Uterus (tissue), 4 donors: ENCODE data around the gene PDZD4. TPM values are rescaled to one million over a fixed set of nuclear protein-coding genes. Genes with fewer than 3 reads are reported as not detected.

Experiments
- DNase-seq, 2 donors: peaks; one replicate each; pipeline ENCODE4 v3.0.0-alpha.2; 2019 to 2020
- H3K27ac ChIP-seq, 2 donors: fragments of 200-600 bp; sonication (generic); 1 replicate in 1 of 2; 2 replicates in 1 of 2; pipeline ENCODE4 v1.5.1; 2016 to 2018
- H3K27me3 ChIP-seq, 2 donors: fragments of 200-600 bp; sonication (generic); one replicate each; pipeline ENCODE4 v1.5.1; 2018 to 2019; ENCODE audit warnings: control low read depth in 1 of 2
- H3K36me3 ChIP-seq, 2 donors: fragments of 200-600 bp; sonication (generic); one replicate each; pipeline ENCODE4 v1.5.1; 2019; ENCODE audit warnings: control low read depth in 1 of 2
- H3K4me1 ChIP-seq, 2 donors: fragments of 200-600 bp; sonication (generic); one replicate each; pipeline ENCODE4 v1.5.1; 2018 to 2019; ENCODE audit warnings: control low read depth in 1 of 2
- H3K4me3 ChIP-seq, 2 donors: fragments of 200-600 bp; sonication (generic); 1 replicate in 1 of 2; 2 replicates in 1 of 2; pipeline ENCODE4 v1.5.1; 2018 to 2019; ENCODE audit warnings: mild to moderate bottlenecking in 1 of 2
- H3K9me3 ChIP-seq, 2 donors: fragments of 200-600 bp; sonication (generic); one replicate each; pipeline ENCODE4 v1.5.1; 2019; ENCODE audit warnings: control low read depth in 1 of 2
- POLR2A ChIP-seq, 2 donors: fragments of 450-650 bp; IDR thresholded peaks; one replicate each; pipeline ENCODE4 v1.6.1; 2016; ENCODE audit warnings: antibody characterized with exemption in 2 of 2, mild to moderate bottlenecking in 1 of 2, moderate library complexity in 1 of 2
- intact Hi-C: fragments of 100-400 bp; cut with DNase I; formaldehyde crosslinking; loops from one replicate; pipeline ENCODE4 v1.15.1; 2023; ENCODE audit warnings: low total_unique reads
- total RNA-seq, 4 donors: library from RNA; depleted of rRNA in 3 of 4; stranded (reverse); fragments of >200 nt in 3 of 4; gene quantifications; one replicate each; pipeline versions ENCODE4 v1.1.0 to v1.2.4, GENCODE V29; 2014 to 2023
- TF ChIP-seq, protein P1 (sequence below), 4 experiments: fragments of 200-600 bp in 2 of 4; fragments of 450-650 bp in 2 of 4; sonication (generic) in 2 of 4; IDR thresholded peaks; one replicate each; pipeline ENCODE4 v1.5.1; 2016 to 2019; ENCODE audit warnings: antibody characterized with exemption in 4 of 4, mild to moderate bottlenecking in 2 of 4, moderate library complexity in 1 of 4
- donor health status: DM: yes; HTN: yes; CAD: no.

The PDZD4 gene
- total RNA-seq, 4 donors from 2014 or later = 2.6 to 21.3 (median 16.8) TPM

DNA sequence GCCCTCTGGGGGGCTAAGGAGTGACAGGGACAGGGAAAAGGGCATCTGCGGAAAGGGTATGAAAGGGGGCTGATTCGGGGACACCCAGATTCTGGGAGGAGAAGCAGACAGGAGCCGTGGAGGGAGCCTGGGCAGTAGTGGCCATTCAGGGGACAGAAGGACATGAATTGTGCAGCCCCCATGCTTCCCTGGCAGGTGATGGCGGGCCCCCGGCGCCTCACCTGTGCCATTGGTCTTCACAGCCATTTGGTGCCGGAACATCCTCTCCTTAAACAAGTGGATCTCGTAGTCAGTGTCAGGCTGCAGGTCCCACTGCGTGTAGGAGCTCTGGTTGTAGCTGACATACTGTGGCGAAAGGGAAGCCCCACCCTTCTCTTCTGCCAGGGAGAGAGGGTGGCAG is 33.8 kb upstream of the PDZD4 start:
- Histone ChIP-seq H3K27ac (no peak overlapping the region), H3K4me3 (no peak overlapping the region), H3K36me3 (no peaks in the 10 kb centered on the region), H3K4me1 (no peaks in the 10 kb centered on the region), H3K9me3 (no peaks in the 10 kb centered on the region), H3K27me3 (no peaks in the 10 kb centered on the region)
- TF ChIP-seq POLR2A (IDR thresholded peaks at IDR 0.05) = no peak
- TF ChIP-seq, protein P1, sequence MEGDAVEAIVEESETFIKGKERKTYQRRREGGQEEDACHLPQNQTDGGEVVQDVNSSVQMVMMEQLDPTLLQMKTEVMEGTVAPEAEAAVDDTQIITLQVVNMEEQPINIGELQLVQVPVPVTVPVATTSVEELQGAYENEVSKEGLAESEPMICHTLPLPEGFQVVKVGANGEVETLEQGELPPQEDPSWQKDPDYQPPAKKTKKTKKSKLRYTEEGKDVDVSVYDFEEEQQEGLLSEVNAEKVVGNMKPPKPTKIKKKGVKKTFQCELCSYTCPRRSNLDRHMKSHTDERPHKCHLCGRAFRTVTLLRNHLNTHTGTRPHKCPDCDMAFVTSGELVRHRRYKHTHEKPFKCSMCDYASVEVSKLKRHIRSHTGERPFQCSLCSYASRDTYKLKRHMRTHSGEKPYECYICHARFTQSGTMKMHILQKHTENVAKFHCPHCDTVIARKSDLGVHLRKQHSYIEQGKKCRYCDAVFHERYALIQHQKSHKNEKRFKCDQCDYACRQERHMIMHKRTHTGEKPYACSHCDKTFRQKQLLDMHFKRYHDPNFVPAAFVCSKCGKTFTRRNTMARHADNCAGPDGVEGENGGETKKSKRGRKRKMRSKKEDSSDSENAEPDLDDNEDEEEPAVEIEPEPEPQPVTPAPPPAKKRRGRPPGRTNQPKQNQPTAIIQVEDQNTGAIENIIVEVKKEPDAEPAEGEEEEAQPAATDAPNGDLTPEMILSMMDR (IDR thresholded peaks at IDR 0.05) = no peak
- intact Hi-C loops = no loop called here
- no peak for DNase-seq

DNA sequence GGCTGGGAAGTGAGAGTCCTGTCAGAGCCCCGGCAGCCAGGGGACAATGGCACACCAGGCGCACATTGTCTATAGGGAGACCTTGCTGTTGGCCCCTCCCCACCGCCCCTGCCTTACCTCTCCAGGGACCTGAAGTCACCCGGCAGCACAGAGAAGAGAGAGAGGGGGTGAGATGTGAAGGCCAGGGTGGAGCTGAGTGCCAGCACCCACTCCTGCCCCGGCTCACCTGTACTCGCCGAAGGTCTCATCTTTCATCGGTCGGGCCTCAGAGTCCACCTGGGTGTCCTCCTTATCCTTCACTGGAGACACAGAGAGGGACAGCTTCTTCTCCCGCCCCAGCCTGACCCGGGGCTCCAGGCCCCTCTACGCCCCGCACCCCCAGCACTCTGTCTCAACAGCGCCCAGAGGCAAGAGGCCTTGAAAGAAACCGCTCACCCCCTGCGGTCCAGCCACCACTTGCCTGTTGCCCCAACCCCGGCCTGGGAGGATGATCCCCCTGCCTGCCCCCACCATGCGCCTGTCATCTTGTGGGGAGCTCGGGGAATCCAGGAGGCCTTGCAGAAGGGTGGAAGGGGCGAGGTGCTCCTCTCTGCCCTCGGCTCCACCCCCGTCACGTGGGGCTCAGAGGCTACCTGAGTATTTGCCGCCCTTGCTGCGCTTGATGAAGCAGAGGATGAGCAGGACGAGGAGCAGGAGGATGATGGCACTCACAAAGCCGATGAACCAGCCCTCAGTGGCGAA is 33.1 kb upstream of the PDZD4 start:
- TF ChIP-seq, protein P1 (IDR thresholded peaks at IDR 0.05) = no peak
- no peak for TF ChIP-seq POLR2A (IDR thresholded peaks at IDR 0.05)
- intact Hi-C loops = no loop called here
- no peaks in the 10 kb centered on the region for H3K9me3 ChIP-seq
- H3K4me1 ChIP-seq = no peaks in the 10 kb centered on the region
- H3K27me3 ChIP-seq = no peaks in the 10 kb centered on the region
- no peak overlapping the region for H3K4me3 ChIP-seq
- no peak for DNase-seq
- H3K36me3 ChIP-seq = no peaks in the 10 kb centered on the region
- H3K27ac ChIP-seq = no peak overlapping the region

DNA sequence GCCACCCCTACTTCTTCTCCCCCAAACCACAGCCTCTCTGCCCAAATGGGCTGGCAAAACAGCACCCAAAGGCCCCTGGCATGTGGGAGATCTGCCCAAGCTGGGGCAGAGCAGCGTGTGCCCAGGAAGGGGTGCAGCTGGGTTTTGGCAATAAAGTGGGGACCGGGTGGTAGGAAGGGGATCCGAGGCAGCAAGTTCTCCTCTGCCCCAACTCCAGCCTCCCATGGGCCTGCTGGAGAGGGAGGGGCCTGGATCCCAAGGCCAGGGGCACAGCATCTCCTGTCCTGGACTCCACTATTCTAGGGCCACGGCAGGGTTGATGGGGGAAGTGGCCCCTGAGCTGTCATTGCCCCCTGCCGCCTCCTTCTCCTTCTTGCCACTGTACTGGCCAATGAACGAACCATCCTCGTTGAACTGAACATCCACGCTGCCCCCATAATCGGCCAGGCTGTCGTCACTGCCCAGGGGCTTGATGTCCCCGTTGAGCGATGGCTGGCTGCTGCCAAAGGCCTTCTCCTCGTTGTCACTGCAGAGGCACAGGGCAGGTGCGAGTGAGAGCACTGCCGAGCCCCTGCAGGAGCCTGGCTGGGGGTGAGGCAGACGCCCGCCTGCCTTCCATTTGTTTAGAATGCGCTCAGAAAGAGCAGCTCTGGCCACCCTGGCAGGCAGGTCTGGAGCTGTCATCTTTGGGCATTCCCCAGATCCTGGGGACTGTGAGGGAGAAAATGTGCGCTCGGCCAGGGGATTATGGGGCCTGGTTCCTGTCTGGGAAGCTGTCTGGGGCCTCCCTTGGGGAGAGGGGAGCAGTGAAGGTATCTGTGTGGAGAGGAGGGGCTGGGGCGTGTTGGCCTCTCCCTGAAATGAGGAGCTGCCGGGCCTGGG is 32.3 kb upstream of the PDZD4 start:
- Histone ChIP-seq H3K27me3 (no peaks in the 10 kb centered on the region), H3K4me3 (no peak overlapping the region), H3K36me3 (no peaks in the 10 kb centered on the region), H3K9me3 (no peaks in the 10 kb centered on the region), H3K4me1 (no peaks in the 10 kb centered on the region), H3K27ac (no peak overlapping the region)
- no peak for DNase-seq
- no peak for TF ChIP-seq POLR2A (IDR thresholded peaks at IDR 0.05)
- TF ChIP-seq, protein P1 (IDR thresholded peaks at IDR 0.05) = no peak
- intact Hi-C loops = no loop called here

GRCh38 chrX:153861733-153862310 is 31.5 kb upstream of the PDZD4 start:
- no peaks in the 10 kb centered on the region for H3K27me3 ChIP-seq
- intact Hi-C loops = no loop called here
- no peak overlapping the region for H3K27ac ChIP-seq
- H3K4me3 ChIP-seq = no peak overlapping the region
- H3K4me1 ChIP-seq = no peaks in the 10 kb centered on the region
- H3K9me3 ChIP-seq = no peaks in the 10 kb centered on the region
- no peaks in the 10 kb centered on the region for H3K36me3 ChIP-seq
- no peak for TF ChIP-seq POLR2A (IDR thresholded peaks at IDR 0.05)
- TF ChIP-seq, protein P1 (IDR thresholded peaks at IDR 0.05) = no peak
- DNase-seq = no peak

DNA sequence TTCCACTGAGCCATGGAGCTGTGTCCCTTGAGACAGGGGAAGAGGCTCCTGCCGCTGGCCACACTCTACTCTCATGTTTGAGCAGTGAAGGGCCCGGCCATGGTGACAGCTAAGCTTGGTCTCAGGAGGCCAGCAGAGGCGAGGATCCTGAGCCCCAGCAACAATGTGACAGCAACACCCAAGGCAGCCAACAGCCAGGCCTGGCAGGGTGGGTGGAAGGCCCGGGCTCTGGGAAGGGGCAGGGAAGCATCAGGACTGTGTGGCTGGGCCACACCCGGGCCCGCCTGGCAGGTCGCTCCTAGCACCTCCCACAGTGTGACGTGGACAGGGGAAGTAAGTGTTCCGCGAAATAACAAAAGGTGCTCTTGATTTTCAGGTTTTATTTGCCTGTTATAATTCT is 30.8 kb upstream of the PDZD4 start:
- no peaks in the 10 kb centered on the region for H3K27me3 ChIP-seq
- TF ChIP-seq, protein P1 (IDR thresholded peaks at IDR 0.05) = no peak
- TF ChIP-seq POLR2A (IDR thresholded peaks at IDR 0.05) = no peak
- H3K4me1 ChIP-seq = no peaks in the 10 kb centered on the region
- no peak for DNase-seq
- H3K4me3 ChIP-seq = no peak overlapping the region
- H3K27ac ChIP-seq = no peak overlapping the region
- no peaks in the 10 kb centered on the region for H3K36me3 ChIP-seq
- no peaks in the 10 kb centered on the region for H3K9me3 ChIP-seq
- intact Hi-C loops = no loop called here
